Inferior parietal cortex (tissue), 1 donor: Measurements from ENCODE around the gene LLGL2.
A peak's percentile ranks its signal among the peaks of the same experiment; 100 is the strongest.
"Not testable (repeated sequence)": the region's sequence is repeated elsewhere in the genome, so short reads cannot be mapped to it uniquely, and the experiment has no call there.

ENCODE experiments used
- DNase-seq: peaks from one replicate; pipeline ENCODE4 v3.0.0-alpha.2; 2016; ENCODE audit errors: extremely low spot score

LLGL2 gene

DNA sequence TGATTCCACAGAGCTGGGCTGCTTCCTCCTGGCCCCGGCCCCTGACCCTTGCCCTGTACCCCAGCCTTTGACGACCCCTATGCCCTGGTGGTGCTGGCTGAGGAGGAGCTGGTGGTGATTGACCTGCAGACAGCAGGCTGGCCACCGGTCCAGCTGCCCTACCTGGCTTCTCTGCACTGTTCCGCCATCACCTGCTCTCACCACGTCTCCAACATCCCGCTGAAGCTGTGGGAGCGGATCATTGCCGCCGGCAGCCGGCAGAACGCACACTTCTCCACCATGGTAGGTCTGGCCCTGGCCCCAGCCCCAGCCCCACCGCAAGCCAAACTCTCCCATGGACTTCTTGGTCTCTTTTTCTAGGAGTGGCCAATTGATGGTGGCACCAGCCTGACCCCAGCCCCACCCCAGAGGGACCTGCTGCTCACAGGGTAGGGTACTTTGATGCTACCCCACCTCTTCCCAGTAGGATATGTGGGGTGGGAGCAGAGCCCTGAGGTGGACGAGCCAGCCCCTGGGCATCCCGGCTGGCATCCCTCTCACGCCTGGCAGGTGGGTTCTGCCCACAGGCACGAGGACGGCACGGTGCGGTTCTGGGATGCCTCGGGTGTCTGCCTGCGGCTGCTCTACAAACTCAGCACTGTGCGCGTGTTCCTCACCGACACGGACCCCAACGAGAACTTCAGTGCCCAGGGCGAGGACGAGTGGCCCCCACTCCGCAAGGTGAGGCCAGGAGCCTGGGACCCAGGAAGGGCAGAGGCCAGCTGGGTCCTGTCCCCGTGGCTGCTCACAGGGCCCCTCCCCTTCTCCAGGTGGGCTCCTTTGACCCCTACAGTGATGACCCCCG lies 43.1 kb downstream of the LLGL2 start:
- no peak for DNase-seq

GRCh38 chr17:75570034-75570676 lies 44.7 kb downstream of the LLGL2 start:
- no peak for DNase-seq

- no peak for DNase-seq
These were observed 45.3 kb downstream of the LLGL2 start for GRCh38 chr17:75570772-75571171.

- peak; percentile 18 for DNase-seq
These were observed 45.8 kb downstream of the LLGL2 start for GRCh38 chr17:75571197-75571884.

DNA sequence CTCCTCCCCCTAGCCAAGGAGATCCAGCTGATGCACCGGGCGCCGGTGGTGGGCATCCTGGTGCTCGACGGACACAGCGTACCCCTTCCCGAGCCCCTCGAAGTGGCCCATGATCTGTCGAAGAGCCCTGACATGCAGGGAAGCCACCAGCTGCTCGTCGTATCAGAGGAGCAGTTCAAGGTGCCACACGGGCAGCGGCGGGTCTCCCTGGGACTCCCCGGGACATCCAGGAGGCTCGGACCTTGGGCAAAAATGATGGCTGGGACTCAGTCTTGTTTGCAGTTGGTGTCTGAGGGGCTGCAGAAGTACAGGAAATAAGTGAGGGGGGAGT lies 46.4 kb downstream of the LLGL2 start:
- no peak for DNase-seq

- DNase-seq, result no peak
These were observed 47.4 kb downstream of the LLGL2 start for GRCh38 chr17:75572713-75573539.

DNA sequence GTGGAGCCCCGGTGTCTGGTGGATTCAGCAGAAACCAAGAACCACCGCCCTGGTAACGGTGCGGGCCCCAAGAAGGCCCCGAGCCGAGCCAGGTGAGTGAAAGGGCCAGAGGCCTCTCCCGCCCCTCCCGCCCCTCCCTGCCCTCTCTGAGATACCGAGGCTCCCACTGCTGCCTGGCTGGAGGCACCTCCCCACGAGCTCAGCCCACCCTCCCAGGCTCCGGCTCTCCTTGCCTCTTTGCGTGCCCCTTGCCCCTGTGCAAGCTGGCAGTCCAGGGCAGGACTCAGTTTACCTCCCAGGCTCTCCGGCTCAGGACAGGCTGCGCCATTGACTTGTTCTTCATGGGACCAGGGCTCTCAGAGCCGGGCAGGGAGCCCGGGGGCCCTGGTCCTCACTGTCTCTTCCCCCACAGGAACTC lies 48.1 kb downstream of the LLGL2 start:
- DNase-seq, result no peak

GRCh38 chr17:75573994-75574393 lies 48.5 kb downstream of the LLGL2 start:
- DNase-seq, result no peak

- DNase-seq, result no peak
These were observed 49.0 kb downstream of the LLGL2 start for GRCh38 chr17:75574404-75575036.

DNA sequence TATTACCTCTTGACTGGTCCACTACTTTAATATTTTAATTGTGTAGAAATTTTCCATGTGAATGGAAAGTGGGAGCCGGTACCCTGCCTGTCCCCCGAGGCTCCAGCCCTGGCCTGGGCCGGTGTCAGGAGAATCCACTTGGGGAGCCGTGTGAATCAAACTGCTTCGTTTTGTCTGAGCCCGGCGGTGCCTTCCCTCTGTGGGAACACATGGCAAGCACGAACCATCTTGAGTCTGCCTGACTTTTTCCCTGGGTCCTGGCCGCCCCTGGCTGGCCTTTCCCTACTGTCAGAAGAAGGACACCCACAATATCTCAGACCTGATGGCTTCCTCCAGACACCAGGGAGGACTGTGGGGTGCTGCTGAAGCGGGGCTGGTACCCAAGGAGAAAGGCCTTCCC lies 49.7 kb downstream of the LLGL2 start:
- no peak for DNase-seq

DNA sequence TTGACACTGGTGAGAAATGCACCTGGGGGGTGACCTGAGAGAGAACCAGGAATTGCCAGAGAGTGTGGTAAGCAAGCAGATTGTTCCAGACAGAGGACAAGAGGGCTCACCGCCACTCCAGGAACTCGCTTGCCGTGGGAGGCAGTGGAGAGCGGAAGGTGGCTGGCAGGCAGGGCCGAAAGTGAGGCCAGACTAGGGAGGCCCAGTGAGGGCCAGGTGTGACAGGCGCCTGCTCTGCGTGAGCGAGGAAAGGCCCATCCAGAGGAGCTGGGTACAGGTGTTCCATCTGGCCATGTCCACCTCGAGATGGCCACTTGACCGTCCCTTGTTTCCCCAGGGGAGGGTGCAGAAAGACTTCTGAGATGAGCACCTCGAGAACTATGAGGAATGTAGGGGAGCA lies 50.2 kb downstream of the LLGL2 start:
- DNase-seq, result no peak

- DNase-seq, result no peak
These were observed 51.2 kb downstream of the LLGL2 start for GRCh38 chr17:75576661-75577060.

GRCh38 chr17:75581121-75581725 lies 55.7 kb downstream of the LLGL2 start:
- not testable (repeated sequence) for DNase-seq

- DNase-seq, result not testable (repeated sequence)
These were observed 57.7 kb downstream of the LLGL2 start for GRCh38 chr17:75583197-75583596.

GRCh38 chr17:75584849-75585175 lies 59.3 kb downstream of the LLGL2 start:
- no peak for DNase-seq

DNA sequence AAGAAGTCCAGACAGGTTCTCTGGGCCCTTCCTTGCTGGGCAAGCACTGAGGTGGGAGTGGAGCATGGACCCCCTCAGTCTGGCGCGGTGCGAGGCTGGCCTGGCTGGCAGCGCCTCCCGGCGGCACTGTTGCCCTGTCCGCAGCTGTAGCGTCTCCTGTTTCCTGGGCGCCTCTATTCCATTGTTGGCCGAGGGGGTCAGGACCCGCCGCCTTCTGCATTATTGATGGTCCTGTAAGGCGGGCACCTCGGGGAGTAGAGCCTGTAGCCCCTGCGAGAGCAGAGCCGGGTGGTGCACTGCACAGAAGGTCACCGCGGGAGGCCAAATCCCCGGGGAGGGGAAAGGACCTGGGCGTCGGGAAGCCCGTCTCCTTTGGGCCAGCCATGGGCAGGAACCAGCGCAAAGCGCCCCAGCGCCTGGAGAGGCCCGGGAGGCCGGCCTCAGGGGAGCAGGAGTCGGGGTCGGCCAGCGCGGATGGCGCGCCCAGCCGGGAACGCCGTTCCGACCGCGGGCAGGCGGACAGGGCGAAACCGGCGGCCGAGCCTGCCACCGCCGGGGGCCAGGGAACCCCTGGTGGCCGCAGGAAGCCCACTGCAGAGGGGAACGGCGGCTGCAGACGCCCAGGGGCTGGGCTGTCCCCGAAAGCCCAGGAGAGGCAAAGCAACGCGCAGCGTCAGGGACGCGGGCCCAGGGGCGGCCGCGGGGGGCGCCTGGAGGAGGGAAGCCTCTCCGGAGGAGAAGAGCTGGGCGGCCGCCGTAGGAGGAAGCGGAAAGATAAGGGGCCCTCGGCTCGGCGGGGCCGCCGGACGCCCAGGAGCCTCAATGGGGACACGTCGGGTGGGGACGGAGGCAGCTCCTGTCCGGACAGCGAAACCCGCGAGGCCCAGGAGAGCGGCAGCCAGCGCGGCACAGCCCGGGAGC lies 62.4 kb downstream of the LLGL2 start, which contains the start of gene MYO15B:
MYO15B (plus strand) TSS at position 126 of the 921 bp plus-strand sequence; CDS start at position 384, 258 bp downstream.
- peak; percentile 5 for DNase-seq

DNA sequence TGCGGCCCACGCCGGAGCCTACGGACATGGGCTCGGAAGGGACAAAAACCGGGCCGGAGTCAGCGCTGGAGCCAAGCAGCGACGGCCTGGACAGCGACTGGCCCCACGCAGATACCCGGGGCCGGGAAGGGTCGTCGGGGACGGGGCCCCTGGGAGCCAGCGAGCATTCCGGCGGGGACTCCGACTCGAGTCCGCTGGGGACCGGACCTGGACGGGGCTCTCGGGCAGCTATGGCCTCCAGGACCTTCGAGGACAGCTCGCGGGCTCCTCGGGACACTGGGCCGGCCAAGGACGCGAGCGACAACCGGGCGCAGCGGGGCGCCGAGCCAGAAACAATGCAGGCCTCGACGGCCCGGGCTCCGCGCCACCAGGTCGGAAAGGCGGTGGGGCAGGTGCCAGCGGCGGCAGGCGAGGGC lies 63.1 kb downstream of the LLGL2 start:
- DNase-seq, result peak; percentile 4

DNA sequence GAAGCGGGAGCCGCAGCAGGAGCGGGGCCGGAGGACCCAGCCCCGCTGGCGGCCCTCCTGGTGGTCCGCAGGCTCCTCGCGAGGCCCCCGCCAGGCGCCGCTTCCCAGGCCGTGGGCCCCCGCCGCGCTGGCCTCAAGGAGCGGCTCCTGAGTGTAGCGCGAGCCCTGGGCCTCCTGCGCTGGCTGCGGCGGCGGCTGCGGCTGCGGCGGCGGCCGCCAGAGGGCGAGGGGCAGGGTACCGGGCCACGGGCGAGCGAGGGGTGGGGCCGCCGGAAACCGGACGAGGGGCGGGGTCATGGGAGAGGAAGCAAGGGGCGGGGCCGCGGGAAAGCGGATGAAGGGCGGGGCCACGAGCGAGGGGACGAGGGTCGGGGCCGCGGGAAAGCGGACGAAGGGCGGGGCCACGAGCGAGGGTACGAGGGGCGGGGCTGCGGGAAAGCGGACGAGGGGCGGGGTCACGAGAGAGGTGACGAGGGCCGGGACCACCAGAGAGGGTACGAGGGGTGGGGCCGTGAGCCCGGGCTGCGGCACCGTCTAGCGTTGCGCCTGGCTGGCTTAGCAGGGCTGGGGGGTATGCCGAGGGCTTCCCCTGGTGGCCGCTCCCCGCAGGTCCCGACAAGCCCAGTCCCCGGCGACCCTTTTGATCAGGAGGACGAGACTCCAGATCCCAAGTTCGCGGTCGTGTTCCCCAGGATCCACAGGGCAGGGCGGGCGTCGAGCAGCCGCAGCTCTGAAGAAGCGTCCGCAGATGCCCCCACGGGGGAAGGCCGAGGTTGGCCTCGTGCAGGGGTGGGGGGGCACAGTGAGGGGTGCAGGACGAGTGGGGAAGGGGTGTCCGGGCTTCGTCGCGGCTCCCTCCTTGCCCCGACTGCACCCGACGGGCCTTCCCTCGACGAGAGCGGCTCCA lies 63.8 kb downstream of the LLGL2 start:
- DNase-seq, result peak; percentile 51

DNA sequence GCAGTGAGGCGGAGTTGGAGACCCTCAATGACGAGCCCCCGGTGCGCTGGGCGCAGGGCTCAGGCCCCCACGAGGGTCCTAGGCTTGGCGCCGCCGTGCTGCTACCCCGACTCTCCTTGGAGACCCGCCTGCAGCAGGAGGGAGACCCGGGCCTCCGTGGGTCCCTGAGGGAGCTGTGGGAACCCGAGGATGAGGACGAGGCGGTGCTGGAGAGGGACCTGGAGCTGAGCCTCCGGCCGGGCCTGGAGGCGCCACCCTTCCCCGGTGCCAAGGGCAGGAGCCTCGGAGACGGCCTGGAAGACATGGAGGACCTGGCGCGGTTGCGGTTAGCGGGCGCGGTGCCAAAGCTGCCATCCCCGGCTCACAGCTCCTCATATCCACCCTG lies 64.4 kb downstream of the LLGL2 start:
- DNase-seq, result no peak
